ENCODE measurements around the gene B4GALT6. TPM values are rescaled to one million over a fixed set of nuclear protein-coding genes. Genes with fewer than 3 reads are reported as not detected.
A peak's percentile ranks its signal among the peaks of the same experiment; 100 is the strongest.

The B4GALT6 gene
- total and polyA plus RNA-seq, 2 of the 8 experiments (the other 6 are each of a cell fraction or from before 2014, with no cell fraction given): 6.3 to 41.5 TPM

DNA sequence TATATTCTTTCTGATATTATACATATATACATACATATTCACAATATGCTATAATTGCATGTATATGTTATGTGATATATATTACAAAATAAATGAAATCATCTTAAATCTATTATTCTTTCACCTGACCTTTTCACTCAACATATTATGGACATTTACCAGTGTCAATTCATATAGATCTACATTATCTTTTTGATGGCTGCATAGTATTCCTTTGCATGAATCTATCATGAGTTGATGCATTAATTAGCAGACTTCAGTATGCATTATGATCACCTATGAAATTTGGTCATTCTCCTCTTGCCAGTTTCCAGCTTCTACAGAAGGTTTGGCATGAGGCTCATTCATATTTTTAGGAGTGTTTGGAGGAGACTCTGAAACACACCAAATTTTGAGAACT is 23.4 kb upstream of the B4GALT6 start:
- H3K4me2 ChIP-seq (ENCODE audit: insufficient read depth in 1 of 2, low read depth in 2 of 2, low read length in 2 of 2): no peak overlapping the region
- H3K4me1 ChIP-seq (replicated peaks in 1 of 4; ENCODE audit: control insufficient read depth in 3 of 4, insufficient read depth in 4 of 4, low read length in 3 of 4): peaks cover 0 to 8% (median 1%) of the 10 kb centered on the region in 4 experiments; a peak in 1 of 7 replicates
- H2BK20ac ChIP-seq (ENCODE audit: low read length): no peak overlapping the region
- no peak overlapping the region for H2AFZ ChIP-seq (ENCODE audit: low read length)
- no peak overlapping the region for H2BK120ac ChIP-seq (replicated peaks; ENCODE audit: low read depth, low read length)
- no peaks in the 10 kb centered on the region for H4K20me1 ChIP-seq (replicated peaks in 1 of 2; ENCODE audit: control insufficient read depth in 1 of 2, insufficient read depth in 2 of 2, low read length in 2 of 2)
- DNase-seq (ENCODE audit: low read depth in 1 of 2, low spot score in 2 of 2) (no peak), FAIRE-seq (no peak)
- no peak overlapping the region for H2BK15ac ChIP-seq (ENCODE audit: low read length)
- H3K9me3 ChIP-seq (ENCODE audit: insufficient read depth in 2 of 2, low read depth in 1 of 2, low read length in 1 of 2): no peaks in the 10 kb centered on the region
- no peak overlapping the region for H3K18ac ChIP-seq (ENCODE audit: extremely low read depth, low read length)
- no peak overlapping the region for H4K8ac ChIP-seq (ENCODE audit: extremely low read depth, insufficient read depth, low read length)
- H3K23ac ChIP-seq (ENCODE audit: insufficient read length): no peak overlapping the region
- H4K91ac ChIP-seq (replicated peaks; ENCODE audit: insufficient read length, low read length): no peak overlapping the region
- no peaks in the 10 kb centered on the region for H3K23me2 ChIP-seq (ENCODE audit: low read depth, low read length)
- H2BK5ac ChIP-seq (ENCODE audit: low read depth, low read length): no peak overlapping the region
- ChIA-PET POLR2A (ENCODE audit: partially characterized antibody) (no interaction called here), CTCF (ENCODE audit: partially characterized antibody) (interaction anchor here (2.6 kb wide), 2 partner anchors 12 to 15 kb away, joined by 7 to 10 read pairs; no protein-coding TSS in a partner anchor)
- H3K27ac ChIP-seq (ENCODE audit: low read depth, low read length): no peak overlapping the region
- H3K36me3 ChIP-seq (ENCODE audit: control insufficient read depth in 2 of 4, insufficient read depth in 4 of 4, low read length in 3 of 4): no peaks in the 10 kb centered on the region
- TF ChIP-seq KDM1A (IDR thresholded peaks at IDR 0.05; ENCODE audit: borderline replicate concordance, low read length): peak; percentile 55; the same call in 1 of the 2 replicates
- no peak for TF ChIP-seq CHD1 (IDR thresholded peaks at IDR 0.05; ENCODE audit: low read depth, low read length)
- H4K5ac ChIP-seq (ENCODE audit: insufficient read length, low read depth, low read length): no peak overlapping the region
- H3K27me3 ChIP-seq (replicated peaks in 1 of 4; ENCODE audit: control insufficient read depth in 3 of 4, extremely low read depth in 1 of 4, insufficient read depth in 3 of 4, low read length in 3 of 4): no peaks in the 10 kb centered on the region
- no peak overlapping the region for H2AK5ac ChIP-seq (ENCODE audit: low read depth, low read length)
- no peak overlapping the region for H2BK12ac ChIP-seq (ENCODE audit: low read depth, low read length)
- no peak overlapping the region for H3K9ac ChIP-seq (replicated peaks in 1 of 4; ENCODE audit: extremely low read depth in 1 of 4, low read depth in 3 of 4, low read length in 3 of 4)
- H3K4ac ChIP-seq (replicated peaks; ENCODE audit: insufficient read length, low read depth, low read length): no peak overlapping the region
- no peaks in the 10 kb centered on the region for H3K79me2 ChIP-seq (ENCODE audit: control insufficient read depth in 1 of 2, insufficient read depth in 2 of 2, low read length in 2 of 2)
- H3K4me3 ChIP-seq (ENCODE audit: extremely low read depth in 1 of 4, insufficient read depth in 2 of 4, low read depth in 3 of 4, low read length in 4 of 4): no peak overlapping the region
- no peak overlapping the region for H3K56ac ChIP-seq (replicated peaks; ENCODE audit: insufficient read length, low read depth, low read length)
- H3K79me1 ChIP-seq (ENCODE audit: low read depth, low read length): no peaks in the 10 kb centered on the region
- H3K14ac ChIP-seq (ENCODE audit: insufficient read length): no peak overlapping the region

All from H1 (cell line).